Activated naive CD8-positive, alpha-beta T cell treated with anti-CD3 and anti-CD28 coated beads for 36 hours (primary cell): ENCODE measurements around the gene GIPC1. TPM values are rescaled to one million over a fixed set of nuclear protein-coding genes. Genes with fewer than 3 reads are reported as not detected.

Experiments used
- DNase-seq: peaks from one replicate; pipeline ENCODE4 v3.0.0; 2021
- H3K27ac Mint-ChIP-seq: one replicate; pipeline ENCODE4 v1.8.0; 2022; ENCODE audit warnings: mild to moderate bottlenecking, moderate library complexity, mixed read lengths
- H3K27me3 Mint-ChIP-seq: one replicate; pipeline ENCODE4 v1.8.0; 2022; ENCODE audit warnings: mild to moderate bottlenecking, mixed read lengths
- H3K36me3 Mint-ChIP-seq: one replicate; pipeline ENCODE4 v1.8.0; 2021; ENCODE audit warnings: mild to moderate bottlenecking, mixed read lengths
- H3K4me1 Mint-ChIP-seq: one replicate; pipeline ENCODE4 v1.8.0; 2021; ENCODE audit warnings: mixed read lengths
- H3K4me3 Mint-ChIP-seq: one replicate; pipeline ENCODE4 v1.8.0; 2022; ENCODE audit warnings: mild to moderate bottlenecking, moderate library complexity, mixed read lengths
- H3K9me3 Mint-ChIP-seq: one replicate; pipeline ENCODE4 v1.8.0; 2022; ENCODE audit warnings: mixed read lengths
- total RNA-seq, 2 experiments: library from RNA; stranded (reverse); gene quantifications; one replicate each; pipeline ENCODE4 v1.2.3, GENCODE V29; 2021

GIPC1 gene
- total RNA-seq, 2 experiments from 2014 or later = 22.5 to 24.8 TPM

- H3K27me3 Mint-ChIP-seq = no peaks in the 10 kb centered on the region
- no peaks in the 10 kb centered on the region for H3K9me3 Mint-ChIP-seq
- H3K4me3 Mint-ChIP-seq = no peak overlapping the region
- H3K27ac Mint-ChIP-seq = no peak overlapping the region
- peaks cover 27% of the 10 kb centered on the region for H3K4me1 Mint-ChIP-seq
- H3K36me3 Mint-ChIP-seq = no peaks in the 10 kb centered on the region
- no peak for DNase-seq
Measured at GRCh38 chr19:14526423-14526822, 30.5 kb upstream of the GIPC1 start.

GRCh38 chr19:14525729-14526128, 29.8 kb upstream of the GIPC1 start:
- peaks cover 24% of the 10 kb centered on the region for H3K4me1 Mint-ChIP-seq
- no peaks in the 10 kb centered on the region for H3K27me3 Mint-ChIP-seq
- no peaks in the 10 kb centered on the region for H3K36me3 Mint-ChIP-seq
- no peak overlapping the region for H3K4me3 Mint-ChIP-seq
- no peak overlapping the region for H3K27ac Mint-ChIP-seq
- no peaks in the 10 kb centered on the region for H3K9me3 Mint-ChIP-seq
- no peak for DNase-seq

GRCh38 chr19:14520543-14520942, 24.6 kb upstream of the GIPC1 start:
- H3K4me3 Mint-ChIP-seq = no peak overlapping the region
- H3K36me3 Mint-ChIP-seq = peaks cover 22% of the 10 kb centered on the region
- peaks cover 45% of the 10 kb centered on the region for H3K4me1 Mint-ChIP-seq
- H3K27ac Mint-ChIP-seq = peak overlapping the region; percentile 94
- H3K27me3 Mint-ChIP-seq = no peaks in the 10 kb centered on the region
- no peak for DNase-seq
- no peaks in the 10 kb centered on the region for H3K9me3 Mint-ChIP-seq

- Mint-ChIP-seq H3K9me3 (no peaks in the 10 kb centered on the region), H3K4me1 (peaks cover 51% of the 10 kb centered on the region), H3K36me3 (peaks cover 28% of the 10 kb centered on the region), H3K4me3 (peak overlapping the region; percentile 74), H3K27ac (peak overlapping the region; percentile 94), H3K27me3 (no peaks in the 10 kb centered on the region)
- no peak for DNase-seq
Measured at GRCh38 chr19:14519860-14520407, 24.0 kb upstream of the GIPC1 start.

GRCh38 chr19:14519245-14519859, 23.4 kb upstream of the GIPC1 start:
- Mint-ChIP-seq H3K4me1 (peaks cover 56% of the 10 kb centered on the region), H3K4me3 (peak overlapping the region; percentile 74), H3K27ac (peak overlapping the region; percentile 94), H3K27me3 (no peaks in the 10 kb centered on the region), H3K9me3 (no peaks in the 10 kb centered on the region), H3K36me3 (peaks cover 33% of the 10 kb centered on the region)
- DNase-seq = no peak

- H3K4me1 Mint-ChIP-seq = peaks cover 62% of the 10 kb centered on the region
- DNase-seq = peak; percentile 78
- peaks cover 39% of the 10 kb centered on the region for H3K36me3 Mint-ChIP-seq
- peak within 1 kb of the TSS; percentile 95 for H3K27ac Mint-ChIP-seq
- H3K27me3 Mint-ChIP-seq = no peaks in the 10 kb centered on the region
- H3K9me3 Mint-ChIP-seq = no peaks in the 10 kb centered on the region
- H3K4me3 Mint-ChIP-seq = peak within 1 kb of the TSS; percentile 92
Measured at GRCh38 chr19:14517840-14518505, 22.0 kb upstream of the GIPC1 start, which contains the start of gene DNAJB1. Gene DNAJB1 (minus strand): TSS chr19:14518397. CDS start chr19:14518349, 48 bp downstream.

- Mint-ChIP-seq H3K4me1 (peaks cover 56% of the 10 kb centered on the region), H3K36me3 (peaks cover 39% of the 10 kb centered on the region), H3K27ac (peak overlapping the region; percentile 80), H3K9me3 (no peaks in the 10 kb centered on the region), H3K4me3 (peak overlapping the region; percentile 92), H3K27me3 (no peaks in the 10 kb centered on the region)
- no peak for DNase-seq
Measured at GRCh38 chr19:14517446-14517839, 21.5 kb upstream of the GIPC1 start.

- Mint-ChIP-seq H3K27ac (peak overlapping the region; percentile 80), H3K4me3 (peak overlapping the region; percentile 92), H3K27me3 (no peaks in the 10 kb centered on the region), H3K4me1 (peaks cover 52% of the 10 kb centered on the region), H3K9me3 (no peaks in the 10 kb centered on the region), H3K36me3 (peaks cover 39% of the 10 kb centered on the region)
- DNase-seq = no peak
Measured at GRCh38 chr19:14516746-14517438, 21.0 kb upstream of the GIPC1 start.

GRCh38 chr19:14516048-14516534, 20.2 kb upstream of the GIPC1 start:
- DNase-seq = no peak
- no peaks in the 10 kb centered on the region for H3K9me3 Mint-ChIP-seq
- no peaks in the 10 kb centered on the region for H3K27me3 Mint-ChIP-seq
- H3K27ac Mint-ChIP-seq = peak overlapping the region; percentile 80
- peaks cover 42% of the 10 kb centered on the region for H3K36me3 Mint-ChIP-seq
- peak overlapping the region; percentile 92 for H3K4me3 Mint-ChIP-seq
- peaks cover 52% of the 10 kb centered on the region for H3K4me1 Mint-ChIP-seq

- H3K4me3 Mint-ChIP-seq = peak overlapping the region; percentile 92
- no peak for DNase-seq
- H3K27ac Mint-ChIP-seq = peak overlapping the region; percentile 80
- peaks cover 44% of the 10 kb centered on the region for H3K36me3 Mint-ChIP-seq
- H3K9me3 Mint-ChIP-seq = no peaks in the 10 kb centered on the region
- H3K27me3 Mint-ChIP-seq = no peaks in the 10 kb centered on the region
- peaks cover 57% of the 10 kb centered on the region for H3K4me1 Mint-ChIP-seq
Measured at GRCh38 chr19:14515501-14516047, 19.6 kb upstream of the GIPC1 start.

GRCh38 chr19:14514215-14514863, 18.4 kb upstream of the GIPC1 start:
- H3K4me1 Mint-ChIP-seq = peaks cover 54% of the 10 kb centered on the region
- peaks cover 44% of the 10 kb centered on the region for H3K36me3 Mint-ChIP-seq
- peak overlapping the region; percentile 17 for H3K27ac Mint-ChIP-seq
- H3K27me3 Mint-ChIP-seq = no peaks in the 10 kb centered on the region
- no peak for DNase-seq
- peak overlapping the region; percentile 92 for H3K4me3 Mint-ChIP-seq
- H3K9me3 Mint-ChIP-seq = no peaks in the 10 kb centered on the region

GRCh38 chr19:14512406-14512961, 16.6 kb upstream of the GIPC1 start:
- no peak for DNase-seq
- Mint-ChIP-seq H3K4me1 (peaks cover 58% of the 10 kb centered on the region), H3K36me3 (peaks cover 41% of the 10 kb centered on the region), H3K27me3 (no peaks in the 10 kb centered on the region), H3K27ac (peak overlapping the region; percentile 12), H3K4me3 (no peak overlapping the region), H3K9me3 (no peaks in the 10 kb centered on the region)

- Mint-ChIP-seq H3K4me1 (peaks cover 60% of the 10 kb centered on the region), H3K27me3 (no peaks in the 10 kb centered on the region), H3K9me3 (no peaks in the 10 kb centered on the region), H3K4me3 (peak overlapping the region; percentile 25), H3K27ac (peak overlapping the region; percentile 82), H3K36me3 (peaks cover 29% of the 10 kb centered on the region)
- no peak for DNase-seq
Measured at GRCh38 chr19:14511229-14511593, 15.3 kb upstream of the GIPC1 start.
